ENCODE results near the gene PRM2.

PRM2 gene
- long read RNA-seq, donor 1 = 0 reads
- long read RNA-seq, donor 2 = 0 reads
- long read RNA-seq, donor 3 = 0 reads
- long read RNA-seq, donor 4 = 0 reads
- long read RNA-seq, donor 5 = 0 reads
- long read RNA-seq, donor 6 = 0 reads
- long read RNA-seq, donor 7 = 0 reads
- long read RNA-seq, donor 8 = 0 reads

- no peak for DNase-seq
Observed at GRCh38 chr16:11276143-11276895, at the start of gene PRM2. PRM2 (minus strand) TSS chr16:11276480; CDS start chr16:11276370, 110 bp downstream.

GRCh38 chr16:11325404-11326083 is 49.3 kb upstream of the PRM2 start:
- no peak for DNase-seq

- DNase-seq = no peak
Observed at GRCh38 chr16:11323551-11324336, 47.5 kb upstream of the PRM2 start.

- DNase-seq = no peak
Observed at GRCh38 chr16:11322823-11323222, 46.5 kb upstream of the PRM2 start.

GRCh38 chr16:11321662-11322061 is 45.4 kb upstream of the PRM2 start:
- no peak for DNase-seq

GRCh38 chr16:11320170-11320569 is 43.9 kb upstream of the PRM2 start:
- DNase-seq = no peak

- DNase-seq = no peak
Observed at GRCh38 chr16:11319529-11320146, 43.4 kb upstream of the PRM2 start.

- no peak for DNase-seq
Observed at GRCh38 chr16:11318817-11319216, 42.5 kb upstream of the PRM2 start.

- DNase-seq = peak; percentile 41
Observed at GRCh38 chr16:11316331-11317015, 40.2 kb upstream of the PRM2 start.

GRCh38 chr16:11315510-11315909 is 39.2 kb upstream of the PRM2 start:
- peak; percentile 67 for DNase-seq

GRCh38 chr16:11314309-11314894 is 38.1 kb upstream of the PRM2 start:
- no peak for DNase-seq

GRCh38 chr16:11313493-11314308 is 37.4 kb upstream of the PRM2 start:
- no peak for DNase-seq

GRCh38 chr16:11312718-11313492 is 36.6 kb upstream of the PRM2 start:
- DNase-seq = peak; percentile 57

GRCh38 chr16:11310997-11311561 is 34.8 kb upstream of the PRM2 start:
- no peak for DNase-seq

- no peak for DNase-seq
Observed at GRCh38 chr16:11310634-11310977, 34.3 kb upstream of the PRM2 start.

GRCh38 chr16:11309895-11310633 is 33.8 kb upstream of the PRM2 start:
- no peak for DNase-seq

GRCh38 chr16:11308493-11309283 is 32.4 kb upstream of the PRM2 start:
- DNase-seq = peak; percentile 59

Measured in right kidney (tissue), 9 donors.